Gastrocnemius medialis (tissue), 4 donors: Measurements from ENCODE around the gene CTRB1. TPM values are rescaled to one million over a fixed set of nuclear protein-coding genes. Genes with fewer than 3 reads are reported as not detected.
A peak's percentile ranks its signal among the peaks of the same experiment; 100 is the strongest.

Experiments
- ATAC-seq, 2 donors: fragments of 150-250 bp; one replicate each; pipeline ENCODE4 v1.9.1; 2016
- DNase-seq, 2 donors: peaks; one replicate each; pipeline ENCODE4 v3.0.0-alpha.2; 2019
- H3K27ac ChIP-seq, 4 donors: fragments of 200-600 bp; sonication (generic); 1 replicate in 1 of 4; 2 replicates in 3 of 4; pipeline ENCODE4 v1.5.1; 2016 to 2018; ENCODE audit warnings: mild to moderate bottlenecking in 2 of 4, moderate library complexity in 1 of 4
- H3K27me3 ChIP-seq, 3 donors: fragments of 200-600 bp; sonication (generic) in 2 of 3; 1 replicate in 1 of 3; 2 replicates in 2 of 3; pipeline versions ENCODE4 v1.5.1 to v1.6.0; 2016 to 2019; ENCODE audit warnings: mild to moderate bottlenecking in 1 of 3, moderate library complexity in 1 of 3
- H3K36me3 ChIP-seq, 2 donors: fragments of 200-600 bp; sonication (generic) in 1 of 2; one replicate each; pipeline ENCODE4 v1.5.1; 2017 to 2018
- H3K4me1 ChIP-seq, 2 donors: fragments of 200-600 bp; sonication (generic) in 1 of 2; one replicate each; pipeline ENCODE4 v1.5.1; 2016 to 2017; ENCODE audit warnings: mild to moderate bottlenecking in 2 of 2
- H3K4me3 ChIP-seq, 4 donors: fragments of 200-600 bp; sonication (generic) in 3 of 4; 1 replicate in 1 of 4; 2 replicates in 3 of 4; pipeline ENCODE4 v1.5.1; 2016 to 2019; ENCODE audit warnings: mild to moderate bottlenecking in 2 of 4
- H3K9me3 ChIP-seq, 3 donors: fragments of 200-600 bp; sonication (generic) in 2 of 3; 1 replicate in 1 of 3; 2 replicates in 2 of 3; pipeline ENCODE4 v1.5.1; 2016 to 2019
- POLR2A ChIP-seq, 2 donors: fragments of 450-650 bp; IDR thresholded peaks; one replicate each; pipeline ENCODE4 v1.6.1; 2017; ENCODE audit warnings: antibody characterized with exemption in 2 of 2, mild to moderate bottlenecking in 2 of 2, moderate library complexity in 2 of 2
- in situ Hi-C, 4 donors: fragments of 200-750 bp; cut with MboI; loops; one replicate each; pipeline versions ENCODE4 v1.15.0 to v1.8.0; 2017; ENCODE audit warnings: low sequenced_read_pairs in 4 of 4
- intact Hi-C: fragments of 100-400 bp; cut with DNase I; formaldehyde crosslinking; loops from one replicate; pipeline ENCODE4 v1.15.1; 2023; ENCODE audit warnings: low total_unique reads
- total RNA-seq, 4 donors: library from RNA; depleted of rRNA; stranded (reverse); fragments of >200 nt; gene quantifications; one replicate each; pipeline versions ENCODE4 v1.1.0 to v1.2.3, GENCODE V29; 2016
- TF ChIP-seq, protein P1 (sequence below), 5 experiments: fragments of 450-650 bp in 3 of 5; fragments of 200-600 bp in 2 of 5; sonication (generic) in 2 of 5; IDR thresholded peaks in 4 of 5; conservative IDR thresholded peaks in 1 of 5; 1 replicate in 4 of 5; 2 replicates in 1 of 5; pipeline ENCODE4 v1.5.1; 2016 to 2019; ENCODE audit warnings: antibody characterized with exemption in 5 of 5, mild to moderate bottlenecking in 3 of 5, moderate library complexity in 3 of 5

The CTRB1 gene
- not detected for total RNA-seq

DNA sequence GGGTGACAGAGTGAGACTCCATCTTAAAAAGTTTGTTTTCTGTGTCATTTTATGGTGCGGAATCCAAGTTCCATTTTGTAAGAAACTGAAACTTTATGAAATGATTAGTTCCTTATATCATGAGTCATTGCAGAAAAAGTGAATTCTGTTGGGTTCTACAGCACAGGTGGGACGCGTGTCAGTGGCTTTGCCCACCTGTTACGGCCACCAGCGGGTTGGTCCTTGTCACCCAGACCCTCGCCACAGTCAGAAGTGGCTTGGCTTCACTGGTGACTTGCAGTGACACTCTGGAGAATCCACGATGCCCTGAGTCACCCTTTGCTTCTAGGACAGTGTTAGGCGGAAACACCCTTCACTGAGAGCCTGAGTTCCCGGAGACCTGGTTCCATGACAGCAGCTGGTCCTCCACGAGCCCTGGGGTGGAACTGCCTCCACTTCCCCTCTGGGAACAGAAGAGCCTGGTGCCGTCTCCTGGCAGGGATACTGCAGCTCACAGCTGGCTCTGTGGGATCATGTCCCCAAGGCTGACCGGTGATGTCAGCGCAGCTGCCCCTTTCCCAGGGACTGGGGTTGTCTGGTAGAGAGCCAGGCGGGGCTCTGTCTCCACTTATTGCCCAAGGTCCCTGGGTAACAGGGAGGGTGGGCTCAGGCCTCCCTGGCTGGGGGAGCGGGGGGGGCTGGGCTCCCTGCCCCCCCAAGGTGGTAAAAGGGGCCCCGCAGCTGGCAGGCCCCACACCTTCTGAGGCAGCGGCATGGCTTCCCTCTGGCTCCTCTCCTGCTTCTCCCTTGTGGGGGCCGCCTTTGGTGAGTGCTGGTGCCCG, at the start of gene CTRB1:
CTRB1 (plus strand) TSS at position 733 of the 821 bp plus-strand sequence; CDS start at position 753, 20 bp downstream.
- no peaks in the 10 kb centered on the region for H3K4me1 ChIP-seq
- H3K27ac ChIP-seq: peak within 1 kb of the TSS in 1 of 4 donors; percentile 67
- intact Hi-C loops (no loop called here), in situ Hi-C loops (loop anchor here in 1 of 4 donors (25.0 kb wide), 1 partner anchor 544 kb away; no protein-coding TSS in a partner anchor)
- H3K27me3 ChIP-seq: no peaks in the 10 kb centered on the region
- ATAC-seq: no peak
- H3K4me3 ChIP-seq: no peak within 1 kb of the TSS
- no peaks in the 10 kb centered on the region for H3K9me3 ChIP-seq
- no peak for DNase-seq
- H3K36me3 ChIP-seq: no peaks in the 10 kb centered on the region
- TF ChIP-seq, protein P1, sequence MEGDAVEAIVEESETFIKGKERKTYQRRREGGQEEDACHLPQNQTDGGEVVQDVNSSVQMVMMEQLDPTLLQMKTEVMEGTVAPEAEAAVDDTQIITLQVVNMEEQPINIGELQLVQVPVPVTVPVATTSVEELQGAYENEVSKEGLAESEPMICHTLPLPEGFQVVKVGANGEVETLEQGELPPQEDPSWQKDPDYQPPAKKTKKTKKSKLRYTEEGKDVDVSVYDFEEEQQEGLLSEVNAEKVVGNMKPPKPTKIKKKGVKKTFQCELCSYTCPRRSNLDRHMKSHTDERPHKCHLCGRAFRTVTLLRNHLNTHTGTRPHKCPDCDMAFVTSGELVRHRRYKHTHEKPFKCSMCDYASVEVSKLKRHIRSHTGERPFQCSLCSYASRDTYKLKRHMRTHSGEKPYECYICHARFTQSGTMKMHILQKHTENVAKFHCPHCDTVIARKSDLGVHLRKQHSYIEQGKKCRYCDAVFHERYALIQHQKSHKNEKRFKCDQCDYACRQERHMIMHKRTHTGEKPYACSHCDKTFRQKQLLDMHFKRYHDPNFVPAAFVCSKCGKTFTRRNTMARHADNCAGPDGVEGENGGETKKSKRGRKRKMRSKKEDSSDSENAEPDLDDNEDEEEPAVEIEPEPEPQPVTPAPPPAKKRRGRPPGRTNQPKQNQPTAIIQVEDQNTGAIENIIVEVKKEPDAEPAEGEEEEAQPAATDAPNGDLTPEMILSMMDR (IDR thresholded peaks at IDR 0.05 in 4 of 5, conservative IDR thresholded peaks at IDR 0.05 in 1 of 5): no peak

DNA sequence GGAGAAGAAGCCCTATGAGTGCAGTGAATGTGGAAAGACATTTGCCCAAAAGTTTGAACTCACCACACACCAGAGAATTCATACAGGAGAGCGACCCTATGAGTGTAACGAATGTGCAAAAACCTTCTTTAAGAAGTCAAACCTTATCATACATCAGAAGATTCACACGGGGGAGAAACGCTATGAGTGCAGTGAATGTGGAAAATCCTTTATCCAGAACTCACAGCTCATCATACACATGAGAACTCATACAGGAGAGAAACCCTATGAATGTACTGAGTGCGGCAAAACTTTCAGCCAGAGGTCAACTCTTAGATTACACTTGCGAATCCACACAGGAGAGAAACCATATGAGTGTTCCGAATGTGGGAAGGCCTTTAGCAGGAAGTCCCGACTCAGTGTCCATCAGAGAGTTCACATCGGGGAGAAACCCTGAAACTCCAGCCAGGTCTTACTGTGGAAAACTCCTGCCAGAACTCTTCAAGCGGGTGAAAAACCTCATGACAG, 48.8 kb upstream of the CTRB1 start:
- Histone ChIP-seq H3K9me3 (peaks cover 0 to 29% (median 9%) of the 10 kb centered on the region in 3 donors), H3K27ac (no peak overlapping the region), H3K36me3 (peaks cover 21 to 62% of the 10 kb centered on the region in 2 donors), H3K27me3 (no peaks in the 10 kb centered on the region), H3K4me1 (no peaks in the 10 kb centered on the region), H3K4me3 (peak overlapping the region in 1 of 4 donors; percentile 18)
- DNase-seq (no peak), ATAC-seq (no peak)
- in situ Hi-C loops (no loop called here), intact Hi-C loops (no loop called here)
- TF ChIP-seq, protein P1 (IDR thresholded peaks at IDR 0.05 in 4 of 5, conservative IDR thresholded peaks at IDR 0.05 in 1 of 5): no peak
- no peak for TF ChIP-seq POLR2A (IDR thresholded peaks at IDR 0.05)

DNA sequence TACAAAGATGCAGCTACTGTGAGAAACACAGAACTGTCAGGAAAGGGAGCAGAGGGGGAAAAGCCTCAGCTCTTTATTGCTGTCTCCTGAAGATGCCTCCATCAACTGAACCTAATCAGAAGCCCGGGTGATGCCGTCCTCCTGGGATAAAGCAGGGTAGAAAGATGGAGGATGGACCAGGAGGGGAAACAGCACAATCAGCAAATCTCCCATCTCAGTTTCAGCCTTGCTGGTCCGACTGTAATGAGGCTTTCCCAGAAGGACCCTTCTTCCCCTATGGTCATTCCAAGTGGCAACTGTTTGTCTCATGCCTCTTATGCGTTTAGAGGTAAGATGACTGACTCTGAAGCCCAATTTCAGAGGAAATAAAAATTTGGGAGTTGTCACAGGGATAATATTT, 46.2 kb upstream of the CTRB1 start:
- H3K9me3 ChIP-seq: peaks cover 0 to 39% (median 12%) of the 10 kb centered on the region in 3 donors
- intact Hi-C loops: no loop called here
- no peak overlapping the region for H3K27ac ChIP-seq
- in situ Hi-C loops: no loop called here
- peaks cover 21 to 51% of the 10 kb centered on the region in 2 donors for H3K36me3 ChIP-seq
- ATAC-seq (no peak), DNase-seq (no peak)
- H3K4me3 ChIP-seq: no peak overlapping the region
- no peaks in the 10 kb centered on the region for H3K4me1 ChIP-seq
- H3K27me3 ChIP-seq: no peaks in the 10 kb centered on the region
- TF ChIP-seq, protein P1 (IDR thresholded peaks at IDR 0.05 in 4 of 5, conservative IDR thresholded peaks at IDR 0.05 in 1 of 5): no peak
- no peak for TF ChIP-seq POLR2A (IDR thresholded peaks at IDR 0.05)

DNA sequence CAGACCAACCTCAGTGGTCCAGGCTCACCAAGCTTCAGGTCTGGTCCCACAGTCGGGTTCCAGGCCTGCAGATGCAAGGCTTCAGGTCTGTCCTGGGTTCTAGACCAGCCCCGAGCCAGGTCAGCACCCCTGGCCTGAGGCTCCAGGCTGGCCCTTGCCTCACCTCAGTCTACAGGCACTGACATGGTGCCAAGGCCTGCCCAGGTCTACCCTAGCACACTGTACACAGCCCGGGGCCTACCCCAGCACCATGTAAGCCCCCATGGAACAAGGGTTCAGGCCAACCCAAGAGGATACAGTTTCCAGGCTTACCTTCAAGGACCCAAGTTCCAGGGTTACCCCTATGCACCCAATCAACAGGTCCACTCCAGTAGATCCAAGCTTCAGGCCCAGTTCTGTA, 43.7 kb upstream of the CTRB1 start:
- intact Hi-C loops (no loop called here), in situ Hi-C loops (loop anchor here in 1 of 4 donors (25.0 kb wide), 1 partner anchor 587 kb away; no protein-coding TSS in a partner anchor)
- TF ChIP-seq, protein P1 (IDR thresholded peaks at IDR 0.05 in 4 of 5, conservative IDR thresholded peaks at IDR 0.05 in 1 of 5): no peak
- TF ChIP-seq POLR2A (IDR thresholded peaks at IDR 0.05): no peak
- Histone ChIP-seq H3K27ac (no peak overlapping the region), H3K27me3 (no peaks in the 10 kb centered on the region), H3K9me3 (peaks cover 0 to 18% (median 9%) of the 10 kb centered on the region in 3 donors), H3K4me1 (no peaks in the 10 kb centered on the region), H3K4me3 (no peak overlapping the region), H3K36me3 (peaks cover 11 to 26% of the 10 kb centered on the region in 2 donors)
- DNase-seq: no peak
- no peak for ATAC-seq
